GM13977 (cell line): ENCODE measurements around the gene BEND6.
A peak's percentile ranks its signal among the peaks of the same experiment; 100 is the strongest.

Source experiments
- DNase-seq: peaks from one replicate; pipeline ENCODE4 v3.0.0; 2012; ENCODE audit warnings: low spot score
- in situ Hi-C: fragments of 300-500 bp; cut with MboI; formaldehyde crosslinking; loops from one replicate; pipeline ENCODE4 v1.12.0; 2022; ENCODE audit warnings: low sequenced_read_pairs, low pct_unique_long_range_greater_than_20kb, mixed read lengths, inconsistent platforms; ENCODE audit not compliant: unreplicated experiment
- TF ChIP-seq, protein P1 (sequence below): IDR thresholded peaks from 2 replicates; pipeline ENCODE4 v1.5.1; 2012; ENCODE audit warnings: mild to moderate bottlenecking, control low read depth; ENCODE audit not compliant: insufficient read depth; ENCODE audit errors: extremely low read depth, missing control alignments

Gene BEND6

DNA sequence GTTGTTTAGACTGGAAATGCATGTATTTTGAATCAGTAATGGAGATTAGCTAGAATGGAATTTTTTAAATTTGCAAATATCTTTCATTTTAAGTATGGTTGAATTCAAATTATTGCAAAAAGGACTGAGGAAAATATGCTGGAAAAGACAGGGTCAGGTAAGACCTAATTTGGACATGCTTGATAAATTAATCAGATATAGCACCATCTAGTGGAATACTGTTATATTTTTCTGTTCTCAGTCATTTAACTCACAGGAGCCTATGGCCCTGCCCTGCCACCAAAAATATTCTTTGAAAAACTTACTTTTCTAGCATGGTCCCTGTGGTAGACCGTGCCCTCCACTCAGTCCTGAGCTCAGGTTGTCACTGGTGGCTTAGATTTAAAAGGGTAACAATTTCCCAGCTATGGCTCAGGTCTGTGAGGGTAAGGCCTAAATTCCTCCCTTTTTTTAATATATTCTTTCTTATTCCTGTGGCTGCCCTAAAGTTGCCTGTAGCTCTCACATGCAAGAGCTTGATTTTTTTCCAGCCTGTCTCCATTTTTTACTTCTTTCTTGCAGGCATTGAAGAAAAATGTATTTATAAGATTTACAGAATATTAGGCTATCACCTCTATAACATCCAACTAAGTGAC, 66.3 kb downstream of the BEND6 start:
- peak; percentile 56 for DNase-seq
- TF ChIP-seq, protein P1, sequence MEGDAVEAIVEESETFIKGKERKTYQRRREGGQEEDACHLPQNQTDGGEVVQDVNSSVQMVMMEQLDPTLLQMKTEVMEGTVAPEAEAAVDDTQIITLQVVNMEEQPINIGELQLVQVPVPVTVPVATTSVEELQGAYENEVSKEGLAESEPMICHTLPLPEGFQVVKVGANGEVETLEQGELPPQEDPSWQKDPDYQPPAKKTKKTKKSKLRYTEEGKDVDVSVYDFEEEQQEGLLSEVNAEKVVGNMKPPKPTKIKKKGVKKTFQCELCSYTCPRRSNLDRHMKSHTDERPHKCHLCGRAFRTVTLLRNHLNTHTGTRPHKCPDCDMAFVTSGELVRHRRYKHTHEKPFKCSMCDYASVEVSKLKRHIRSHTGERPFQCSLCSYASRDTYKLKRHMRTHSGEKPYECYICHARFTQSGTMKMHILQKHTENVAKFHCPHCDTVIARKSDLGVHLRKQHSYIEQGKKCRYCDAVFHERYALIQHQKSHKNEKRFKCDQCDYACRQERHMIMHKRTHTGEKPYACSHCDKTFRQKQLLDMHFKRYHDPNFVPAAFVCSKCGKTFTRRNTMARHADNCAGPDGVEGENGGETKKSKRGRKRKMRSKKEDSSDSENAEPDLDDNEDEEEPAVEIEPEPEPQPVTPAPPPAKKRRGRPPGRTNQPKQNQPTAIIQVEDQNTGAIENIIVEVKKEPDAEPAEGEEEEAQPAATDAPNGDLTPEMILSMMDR, result peak; percentile 52
- in situ Hi-C loops, result loop anchor here (25.0 kb wide), 3 partner anchors 109 to 659 kb away; partner anchors contain the start of gene PRIM2

GRCh38 chr6:57024321-57024720, 69.4 kb downstream of the BEND6 start:
- no peak for DNase-seq
- in situ Hi-C loops, result loop anchor here (25.0 kb wide), 3 partner anchors 112 to 662 kb away; partner anchors contain the start of gene PRIM2
- TF ChIP-seq, protein P1, result no peak

DNA sequence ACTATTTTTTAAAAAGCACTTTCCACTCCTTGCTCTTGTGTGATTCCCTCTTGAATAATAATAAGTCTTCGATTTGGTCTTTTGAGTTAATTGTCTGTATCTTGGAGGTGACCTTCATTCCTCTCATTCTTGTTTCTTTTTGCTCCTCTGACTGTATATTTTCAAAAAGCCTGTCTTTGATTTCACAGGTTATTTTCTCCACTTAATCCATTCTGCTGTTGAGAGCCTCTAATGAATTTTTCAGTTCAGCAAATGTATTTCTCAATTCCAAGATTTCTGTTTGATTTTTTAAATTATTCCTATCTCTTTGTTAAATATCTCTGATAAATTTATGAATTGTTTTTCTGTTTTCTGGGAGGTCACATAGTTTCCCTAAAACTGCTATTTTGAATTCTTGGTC, 69.9 kb downstream of the BEND6 start:
- TF ChIP-seq, protein P1, result no peak
- in situ Hi-C loops, result loop anchor here (25.0 kb wide), 3 partner anchors 112 to 662 kb away; partner anchors contain the start of gene PRIM2
- no peak for DNase-seq

DNA sequence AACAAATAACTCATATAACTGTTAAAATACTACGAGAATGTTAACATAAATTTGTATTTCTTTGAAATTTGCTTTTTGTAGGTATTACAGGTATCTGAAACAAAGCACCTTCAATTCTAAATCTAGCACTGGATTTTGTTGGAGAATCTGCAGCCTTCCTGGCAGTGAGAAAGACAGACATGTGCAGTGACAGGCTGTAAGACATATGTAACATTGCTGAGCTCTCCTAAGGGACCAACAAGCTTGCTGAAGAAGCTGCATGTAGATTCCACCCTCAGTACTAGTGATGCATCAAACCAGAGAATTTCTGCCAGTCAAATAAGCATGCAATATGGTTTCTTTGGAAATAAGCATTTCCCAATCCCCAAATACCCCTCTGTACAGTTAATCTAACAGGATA, 71.1 kb downstream of the BEND6 start:
- in situ Hi-C loops, result no loop called here
- TF ChIP-seq, protein P1, result no peak
- DNase-seq, result no peak

DNA sequence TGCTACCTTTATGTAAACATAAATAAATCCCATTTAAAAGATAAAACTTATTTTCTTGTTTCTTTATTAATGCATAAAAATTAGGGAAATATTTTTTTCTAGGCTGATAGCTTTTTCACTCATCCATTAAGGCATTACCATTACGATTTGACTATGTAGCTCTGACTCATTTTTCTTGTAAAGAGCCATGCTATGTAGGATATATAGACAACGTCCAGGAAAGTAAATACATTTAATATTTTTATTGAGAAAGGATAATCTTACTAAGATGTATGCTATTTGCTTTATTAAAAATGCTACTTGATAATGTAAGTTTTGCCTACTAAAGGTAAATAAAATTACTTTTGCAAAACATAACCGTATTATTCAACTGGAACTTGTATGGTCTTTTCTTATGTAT, 72.4 kb downstream of the BEND6 start:
- in situ Hi-C loops, result no loop called here
- TF ChIP-seq, protein P1, result no peak
- DNase-seq, result no peak

DNA sequence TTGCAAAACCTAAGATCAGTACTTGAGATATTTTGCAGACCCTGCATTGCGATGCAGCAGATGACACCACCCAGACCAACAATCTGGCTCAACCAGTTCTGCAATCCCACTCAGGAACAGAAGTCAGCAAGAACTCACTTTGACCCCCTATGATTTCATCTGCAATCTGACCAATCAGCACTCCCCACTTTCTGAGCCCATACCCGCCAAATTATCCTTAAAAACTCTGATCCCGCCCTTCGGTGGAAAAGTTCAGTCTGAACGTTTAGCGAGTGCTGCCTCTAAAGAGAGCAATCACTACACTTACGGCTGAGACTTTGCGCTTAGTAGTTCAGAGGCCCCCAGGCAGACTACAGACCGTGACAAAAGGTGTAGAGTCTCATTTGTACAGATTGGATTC, 74.3 kb downstream of the BEND6 start:
- TF ChIP-seq, protein P1, result no peak
- DNase-seq, result no peak
- in situ Hi-C loops, result no loop called here
